ENCODE data around the gene ATG7. TPM values are rescaled to one million over a fixed set of nuclear protein-coding genes. Genes with fewer than 3 reads are reported as not detected.
"Not testable (repeated sequence)": the region's sequence is repeated elsewhere in the genome, so short reads cannot be mapped to it uniquely, and the experiment has no call there.

Gene ATG7
- total RNA-seq, 2 experiments from 2014 or later, result 29.5 to 34.2 TPM

DNA sequence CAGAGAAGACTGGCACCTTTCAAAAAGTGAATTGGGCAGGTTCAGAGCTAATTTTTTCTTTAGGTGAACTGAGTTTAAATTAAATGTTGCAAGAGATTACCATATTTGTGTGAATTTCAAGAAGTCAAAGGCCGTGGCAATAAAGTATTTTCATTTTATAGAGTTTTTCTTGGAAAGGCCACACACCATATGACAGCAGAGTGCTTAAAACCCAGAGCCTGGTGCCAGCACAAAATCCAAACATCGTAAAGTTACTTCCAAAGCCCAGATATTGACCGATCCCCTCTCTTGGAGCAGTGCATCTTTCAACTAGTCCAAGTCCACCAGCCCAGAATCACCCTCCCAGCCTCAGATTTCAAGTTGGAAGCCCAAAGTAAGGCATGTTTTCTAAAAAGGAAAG is 207.0 kb downstream of the ATG7 start:
- Mint-ChIP-seq H3K27ac (no peak overlapping the region), H3K4me1 (no peaks in the 10 kb centered on the region), H3K36me3 (ENCODE audit: low read depth) (no peaks in the 10 kb centered on the region), H3K4me3 (no peak overlapping the region), H3K27me3 (no peaks in the 10 kb centered on the region), H3K9me3 (no peaks in the 10 kb centered on the region)
- no peak for DNase-seq
- POLR2A ChIA-PET, result no interaction called here
- CTCF ChIA-PET, result interaction anchor here (2.3 kb wide), 1 partner anchor 10 kb away, joined by 6 read pairs; no protein-coding TSS in a partner anchor

DNA sequence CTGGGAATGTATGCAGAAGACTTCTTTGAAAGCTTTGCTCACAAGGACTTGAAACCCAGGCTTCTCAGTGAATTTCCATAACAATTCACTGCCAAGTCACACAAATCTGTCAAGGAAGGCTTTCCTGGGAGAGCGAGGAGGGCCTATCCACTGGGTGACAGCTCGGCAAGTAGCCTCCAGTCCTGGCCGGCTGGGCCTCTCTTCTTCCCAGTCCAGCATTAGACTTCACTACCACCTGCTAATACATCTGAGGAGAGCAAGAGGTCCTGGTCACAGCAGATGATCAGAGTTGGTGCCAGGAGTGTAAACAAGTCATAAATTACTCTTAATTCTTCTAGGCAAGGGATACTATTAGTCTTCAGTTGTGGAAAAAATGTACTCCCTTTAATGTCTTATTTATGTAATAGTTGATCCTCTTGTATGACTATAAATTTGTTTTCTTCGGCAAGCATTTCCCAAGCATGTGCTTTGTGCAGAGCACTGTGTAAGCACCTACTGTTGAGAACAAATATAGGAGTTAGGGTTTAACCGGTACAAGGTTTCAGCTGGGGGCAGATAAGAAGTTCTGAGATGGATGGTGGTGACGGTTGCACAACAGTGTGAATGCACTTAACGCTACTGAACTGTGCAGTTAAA is 208.6 kb downstream of the ATG7 start:
- no peak overlapping the region for H3K4me3 Mint-ChIP-seq
- H3K4me1 Mint-ChIP-seq, result no peaks in the 10 kb centered on the region
- ChIA-PET POLR2A (no interaction called here), CTCF (no interaction called here)
- no peaks in the 10 kb centered on the region for H3K27me3 Mint-ChIP-seq
- no peaks in the 10 kb centered on the region for H3K9me3 Mint-ChIP-seq
- no peak overlapping the region for H3K27ac Mint-ChIP-seq
- no peaks in the 10 kb centered on the region for H3K36me3 Mint-ChIP-seq (ENCODE audit: low read depth)
- DNase-seq, result no peak

DNA sequence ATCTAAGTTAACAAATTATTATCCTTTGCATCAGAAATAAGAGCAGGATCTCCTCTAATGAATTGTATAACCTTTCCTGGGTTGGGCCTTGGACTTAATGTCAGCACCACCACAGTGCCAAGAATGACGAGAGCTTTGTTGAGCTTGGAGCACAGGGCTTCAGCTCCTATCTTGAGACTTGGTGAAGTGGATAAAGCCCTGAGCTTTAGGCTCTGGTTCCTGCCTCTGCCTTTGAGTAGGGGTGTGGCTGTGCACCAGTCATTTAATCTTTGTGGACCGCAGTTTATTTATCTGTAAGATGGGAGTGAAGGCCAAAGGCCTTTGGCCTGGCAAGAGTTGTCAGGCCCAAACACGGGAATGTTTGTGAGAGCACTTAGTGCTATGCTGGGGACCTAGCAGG is 209.4 kb downstream of the ATG7 start:
- H3K4me3 Mint-ChIP-seq, result no peak overlapping the region
- H3K36me3 Mint-ChIP-seq (ENCODE audit: low read depth), result no peaks in the 10 kb centered on the region
- POLR2A ChIA-PET, result no interaction called here
- H3K4me1 Mint-ChIP-seq, result no peaks in the 10 kb centered on the region
- CTCF ChIA-PET, result interaction anchor here (0.5 kb wide), 1 partner anchor 706 kb away, joined by 4 read pairs; no protein-coding TSS in a partner anchor
- DNase-seq, result no peak
- H3K27me3 Mint-ChIP-seq, result no peaks in the 10 kb centered on the region
- no peak overlapping the region for H3K27ac Mint-ChIP-seq
- no peaks in the 10 kb centered on the region for H3K9me3 Mint-ChIP-seq

DNA sequence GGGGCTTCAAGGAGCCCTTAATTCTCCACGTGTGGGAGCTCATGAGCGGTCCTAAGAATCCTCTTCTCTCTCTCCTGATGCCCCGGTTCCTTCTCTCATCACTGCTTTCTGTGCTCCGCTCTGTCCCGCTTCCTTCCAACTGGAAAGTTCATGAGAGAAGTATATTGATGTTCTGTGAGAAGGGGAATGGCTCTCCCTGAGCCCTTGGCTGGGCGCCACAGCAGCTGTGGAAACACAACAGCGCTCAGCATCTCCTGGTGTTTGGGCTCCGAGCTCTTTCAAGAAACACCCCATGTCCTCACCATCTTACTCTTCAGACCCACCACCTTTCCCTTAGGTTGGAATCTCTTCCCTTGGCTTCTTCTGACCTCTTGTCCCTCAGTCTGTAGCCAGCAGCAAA is 209.8 kb downstream of the ATG7 start:
- H3K9me3 Mint-ChIP-seq, result no peaks in the 10 kb centered on the region
- H3K36me3 Mint-ChIP-seq (ENCODE audit: low read depth), result no peaks in the 10 kb centered on the region
- no peaks in the 10 kb centered on the region for H3K27me3 Mint-ChIP-seq
- no peaks in the 10 kb centered on the region for H3K4me1 Mint-ChIP-seq
- no peak overlapping the region for H3K27ac Mint-ChIP-seq
- no peak for DNase-seq
- ChIA-PET POLR2A (no interaction called here), CTCF (interaction anchor here (0.5 to 0.8 kb wide), 2 partner anchors 57 to 705 kb away, joined by 4 to 9 read pairs; no protein-coding TSS in a partner anchor)
- no peak overlapping the region for H3K4me3 Mint-ChIP-seq

DNA sequence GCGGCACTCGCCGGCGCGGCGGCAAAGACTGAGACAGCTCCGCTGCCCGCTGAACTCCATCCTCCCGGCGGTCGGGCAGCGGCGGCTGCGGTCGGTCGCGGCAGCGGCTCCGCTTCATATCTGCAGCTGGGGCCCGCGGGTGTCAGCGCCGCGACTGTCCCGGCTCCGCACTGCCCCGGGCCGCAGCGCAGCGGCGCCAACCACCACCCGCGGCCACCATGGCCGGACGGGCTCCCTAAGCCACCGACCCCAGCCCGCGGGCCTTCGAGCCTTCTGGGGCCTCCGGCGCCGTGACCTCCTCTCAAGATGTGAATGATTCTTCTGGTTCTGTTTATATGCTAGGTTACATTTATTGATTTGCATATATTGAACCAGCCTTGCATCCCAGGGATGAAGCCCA is 216.2 kb downstream of the ATG7 start:
- H3K27ac Mint-ChIP-seq; H3K27me3 Mint-ChIP-seq; POLR2A ChIA-PET; H3K4me1 Mint-ChIP-seq; DNase-seq; CTCF ChIA-PET; H3K36me3 Mint-ChIP-seq (ENCODE audit: low read depth); H3K4me3 Mint-ChIP-seq; H3K9me3 Mint-ChIP-seq: not testable (repeated sequence)

DNA sequence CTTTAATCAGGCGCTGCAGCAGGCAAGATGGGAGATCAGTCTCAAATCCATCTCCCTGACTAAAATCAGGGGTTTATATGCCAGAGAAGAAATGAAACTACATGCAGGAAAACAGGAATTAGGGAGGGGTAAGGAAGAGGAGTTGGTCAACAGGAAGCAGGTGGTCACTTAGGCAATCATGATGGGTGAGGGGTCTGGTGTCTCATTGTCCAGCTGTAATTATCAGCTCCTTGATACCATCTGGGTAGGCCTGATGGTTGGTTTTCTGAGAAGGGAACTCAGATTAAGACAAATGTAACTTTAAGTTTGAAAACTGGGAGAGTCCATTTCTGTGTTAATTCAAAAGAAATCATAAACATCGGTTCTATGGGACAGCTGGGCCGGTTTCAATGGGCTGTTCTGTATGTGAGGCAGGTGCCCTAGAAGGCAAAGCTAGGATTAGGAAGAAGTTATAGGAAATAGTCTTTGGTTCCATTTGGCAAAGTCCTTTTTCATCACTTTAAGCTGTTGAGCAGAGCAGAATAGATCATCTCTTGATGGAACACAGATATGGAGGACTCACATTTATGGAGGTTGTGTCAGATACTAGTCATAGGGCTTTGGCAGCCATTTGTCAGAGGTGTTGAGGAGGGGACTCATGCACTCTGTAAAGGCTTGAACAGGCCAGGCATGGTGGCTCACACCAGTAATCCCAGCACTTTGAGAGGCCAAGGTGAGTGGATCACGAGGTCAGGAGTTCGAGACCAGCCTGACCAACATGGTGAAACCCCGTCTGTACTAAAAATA is 222.1 kb downstream of the ATG7 start:
- POLR2A ChIA-PET, result no interaction called here
- Mint-ChIP-seq H3K27me3 (no peaks in the 10 kb centered on the region), H3K36me3 (ENCODE audit: low read depth) (peaks cover 15% of the 10 kb centered on the region), H3K4me3 (no peak overlapping the region), H3K9me3 (peaks cover 19% of the 10 kb centered on the region), H3K4me1 (no peaks in the 10 kb centered on the region), H3K27ac (no peak overlapping the region)
- no peak for DNase-seq
- CTCF ChIA-PET, result no interaction called here

DNA sequence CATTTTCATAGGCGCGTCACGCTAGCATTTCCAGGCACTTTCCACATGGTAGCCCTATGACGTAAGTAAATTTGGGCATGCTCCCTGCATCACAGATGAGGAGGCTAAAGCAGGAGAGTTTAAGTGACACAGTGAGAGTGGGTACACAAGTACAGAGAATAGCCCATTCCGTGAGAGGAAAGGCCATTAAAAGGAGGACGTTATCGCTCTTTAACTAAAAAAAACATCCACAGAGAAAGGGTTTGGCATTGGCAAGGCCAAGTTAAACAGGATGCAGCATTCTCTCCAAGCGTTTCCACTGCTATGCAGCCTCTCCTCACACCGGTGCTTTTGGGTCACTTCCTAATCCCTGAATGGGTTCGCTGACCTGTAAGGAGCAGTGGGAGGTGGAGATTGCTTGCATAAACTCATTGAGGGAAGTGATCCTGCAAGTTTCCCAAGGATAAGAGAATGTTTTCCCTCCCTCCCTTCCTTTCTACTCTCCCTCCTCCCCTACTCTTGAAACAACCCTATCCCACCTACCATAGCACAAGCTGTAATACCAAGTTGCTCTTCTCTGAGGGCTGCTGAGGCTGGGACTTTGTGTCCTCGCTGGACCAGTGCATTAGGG is 223.9 kb downstream of the ATG7 start:
- CTCF ChIA-PET, result no interaction called here
- Mint-ChIP-seq H3K4me1 (no peaks in the 10 kb centered on the region), H3K27ac (no peak overlapping the region), H3K36me3 (ENCODE audit: low read depth) (peaks cover 14% of the 10 kb centered on the region), H3K27me3 (no peaks in the 10 kb centered on the region), H3K4me3 (no peak overlapping the region), H3K9me3 (peaks cover 16% of the 10 kb centered on the region)
- DNase-seq, result no peak
- POLR2A ChIA-PET, result interaction anchor here (0.6 kb wide), 1 partner anchor 162 kb away, joined by 3 read pairs; no protein-coding TSS in a partner anchor

DNA sequence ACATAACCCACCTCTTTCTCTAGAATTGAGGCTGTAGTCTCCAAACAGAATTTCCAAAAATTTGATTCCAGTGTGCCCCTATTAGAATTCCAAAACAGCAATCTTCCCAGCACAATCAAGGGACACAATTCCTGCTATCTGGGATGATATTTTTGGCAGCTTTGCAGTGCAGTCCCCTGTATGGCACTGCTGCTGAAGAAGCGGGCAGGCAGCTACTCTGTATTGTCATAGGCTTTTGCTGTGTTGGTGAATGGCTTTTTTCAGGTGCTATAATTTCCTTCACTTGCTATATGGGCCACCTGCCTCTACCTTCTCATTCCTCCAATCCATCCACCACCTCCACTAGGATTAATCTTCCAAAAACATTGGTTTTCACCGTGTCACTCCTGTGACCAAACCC is 226.0 kb downstream of the ATG7 start:
- Mint-ChIP-seq H3K4me1 (no peaks in the 10 kb centered on the region), H3K27me3 (no peaks in the 10 kb centered on the region), H3K36me3 (ENCODE audit: low read depth) (peaks cover 12% of the 10 kb centered on the region), H3K27ac (no peak overlapping the region), H3K4me3 (no peak overlapping the region), H3K9me3 (peaks cover 13% of the 10 kb centered on the region)
- no peak for DNase-seq
- CTCF ChIA-PET, result no interaction called here
- POLR2A ChIA-PET, result no interaction called here

DNA sequence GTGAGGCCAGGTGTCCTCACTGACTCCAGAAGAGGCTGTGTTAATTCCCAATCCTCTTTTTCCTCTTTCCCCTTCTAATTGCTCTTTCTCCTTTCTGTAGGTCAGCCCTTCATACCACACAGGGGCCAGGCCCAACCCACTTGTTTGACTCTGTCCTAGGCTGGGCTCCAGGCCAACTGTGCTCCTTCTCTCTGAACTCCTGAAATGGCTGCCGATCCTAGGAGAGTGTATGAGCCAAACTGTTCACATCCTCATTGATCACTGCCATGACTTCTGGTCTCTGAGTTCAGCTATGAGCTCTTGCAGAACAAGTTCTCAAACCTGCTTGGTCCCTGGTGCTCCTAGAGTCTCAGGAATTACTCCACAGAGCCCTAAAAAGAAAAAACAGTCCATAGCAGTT is 226.4 kb downstream of the ATG7 start:
- Mint-ChIP-seq H3K36me3 (ENCODE audit: low read depth) (peaks cover 8% of the 10 kb centered on the region), H3K27me3 (no peaks in the 10 kb centered on the region), H3K4me1 (no peaks in the 10 kb centered on the region), H3K4me3 (no peak overlapping the region), H3K9me3 (peaks cover 10% of the 10 kb centered on the region), H3K27ac (no peak overlapping the region)
- DNase-seq, result no peak
- ChIA-PET POLR2A (no interaction called here), CTCF (no interaction called here)

DNA sequence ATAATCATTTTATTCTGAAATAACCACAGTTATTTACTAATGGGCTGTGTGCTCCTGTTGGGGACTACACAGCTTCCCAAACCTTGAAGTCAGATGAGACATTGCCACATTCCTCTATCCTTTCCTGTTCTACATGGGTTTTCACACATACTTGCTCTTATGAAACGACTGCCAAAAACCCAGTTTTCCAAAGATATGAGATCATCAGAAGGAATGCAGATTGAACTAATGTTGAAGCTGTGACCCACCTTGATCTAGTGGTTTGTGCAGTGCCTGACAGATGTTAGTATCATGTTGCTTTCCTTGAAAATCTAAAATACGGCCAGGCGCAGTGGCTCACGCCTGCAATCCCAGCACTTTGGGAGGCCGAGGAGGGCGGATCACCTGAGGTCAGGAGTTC is 226.9 kb downstream of the ATG7 start:
- no peaks in the 10 kb centered on the region for H3K27me3 Mint-ChIP-seq
- CTCF ChIA-PET, result no interaction called here
- POLR2A ChIA-PET, result no interaction called here
- peaks cover 5% of the 10 kb centered on the region for H3K9me3 Mint-ChIP-seq
- no peak overlapping the region for H3K4me3 Mint-ChIP-seq
- no peak for DNase-seq
- peaks cover 3% of the 10 kb centered on the region for H3K36me3 Mint-ChIP-seq (ENCODE audit: low read depth)
- no peak overlapping the region for H3K27ac Mint-ChIP-seq
- H3K4me1 Mint-ChIP-seq, result no peaks in the 10 kb centered on the region

DNA sequence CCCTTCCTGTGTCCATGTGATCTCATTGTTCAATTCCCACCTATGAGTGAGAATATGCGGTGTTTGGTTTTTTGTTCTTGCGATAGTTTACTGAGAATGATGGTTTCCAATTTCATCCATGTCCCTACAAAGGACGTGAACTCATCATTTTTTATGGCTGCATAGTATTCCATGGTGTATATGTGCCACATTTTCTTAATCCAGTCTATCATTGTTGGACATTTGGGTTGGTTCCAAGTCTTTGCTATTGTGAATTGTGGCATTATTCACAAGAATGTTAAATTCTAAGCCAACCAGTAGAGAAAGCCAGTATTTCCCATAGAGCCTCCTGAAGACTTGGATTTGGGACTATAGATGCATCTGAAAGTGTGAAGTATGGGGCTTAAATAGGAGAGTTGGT is 230.2 kb downstream of the ATG7 start:
- H3K27ac Mint-ChIP-seq; H3K36me3 Mint-ChIP-seq (ENCODE audit: low read depth); CTCF ChIA-PET; POLR2A ChIA-PET; H3K4me1 Mint-ChIP-seq; H3K4me3 Mint-ChIP-seq; H3K9me3 Mint-ChIP-seq; DNase-seq; H3K27me3 Mint-ChIP-seq: not testable (repeated sequence)

DNA sequence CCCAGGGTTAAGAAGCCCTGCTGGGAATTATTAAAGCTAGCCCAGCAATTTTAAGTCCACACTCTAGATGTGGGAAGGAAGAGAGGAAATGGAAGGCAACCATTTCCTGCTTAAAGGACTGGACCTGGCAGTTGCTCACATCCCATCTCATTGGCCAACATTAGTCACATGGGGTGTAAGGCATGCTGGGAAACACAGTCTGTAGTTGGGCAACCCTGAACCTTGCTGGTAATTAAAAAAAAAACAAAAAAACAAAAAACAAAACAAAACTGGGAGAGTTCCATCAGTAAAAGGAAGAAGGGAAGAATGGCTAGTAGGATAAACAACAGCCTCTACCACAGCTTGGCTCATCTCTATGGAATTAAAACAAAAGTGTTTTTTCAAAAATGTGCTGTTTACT is 235.5 kb downstream of the ATG7 start:
- Mint-ChIP-seq H3K36me3 (ENCODE audit: low read depth) (peaks cover 1% of the 10 kb centered on the region), H3K4me3 (no peak overlapping the region), H3K27ac (no peak overlapping the region), H3K4me1 (peaks cover 3% of the 10 kb centered on the region), H3K27me3 (no peaks in the 10 kb centered on the region), H3K9me3 (peaks cover 8% of the 10 kb centered on the region)
- ChIA-PET CTCF (no interaction called here), POLR2A (no interaction called here)
- DNase-seq, result no peak

DNA sequence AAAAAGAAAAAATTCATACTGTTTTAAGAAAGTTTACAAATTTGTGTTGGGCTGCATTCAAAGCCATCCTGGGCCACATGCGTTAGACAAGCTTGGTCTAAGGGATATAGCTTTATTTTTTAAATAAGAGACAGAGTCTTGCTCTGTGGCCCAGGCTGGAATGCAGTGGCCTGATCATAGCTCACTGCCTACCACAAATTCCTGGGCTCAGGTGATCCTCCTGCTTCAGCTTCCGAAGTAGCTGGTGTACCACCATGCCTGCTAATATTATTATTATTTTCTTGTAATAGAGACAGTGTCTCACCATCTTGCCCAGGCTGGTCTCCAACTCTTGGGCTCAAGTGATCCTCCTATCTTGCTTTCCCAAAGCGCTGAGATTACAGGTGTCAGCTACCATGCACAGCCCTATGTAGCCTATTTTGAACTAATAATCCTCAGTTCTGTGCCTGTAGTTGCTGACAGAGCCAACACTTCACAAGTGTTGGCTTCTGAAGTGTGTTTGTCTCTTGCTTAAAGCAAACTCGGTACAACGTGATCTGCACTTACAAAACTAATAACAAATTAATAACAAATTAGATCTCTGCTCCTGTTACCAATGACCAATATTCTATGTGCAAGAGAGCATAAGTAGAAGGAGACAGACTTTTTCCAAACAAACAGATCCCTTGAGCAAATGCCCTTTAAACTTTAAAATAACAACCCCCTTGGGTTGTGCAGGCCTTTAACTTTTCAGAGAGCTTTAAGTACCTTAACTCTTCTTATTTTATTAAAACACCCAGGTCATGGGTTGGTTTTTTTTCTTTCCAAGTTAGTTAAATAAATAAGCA is 236.4 kb downstream of the ATG7 start:
- H3K27me3 Mint-ChIP-seq, result no peaks in the 10 kb centered on the region

More for the DNA sequence above, 236.4 kb downstream of the ATG7 start:
- H3K27ac Mint-ChIP-seq, result no peak overlapping the region
- ChIA-PET POLR2A (no interaction called here), CTCF (interaction anchor here (0.6 to 0.9 kb wide), 2 partner anchors 48 to 92 kb away, joined by 3 to 4 read pairs; no protein-coding TSS in a partner anchor)
- no peak for DNase-seq
- peaks cover 1% of the 10 kb centered on the region for H3K36me3 Mint-ChIP-seq (ENCODE audit: low read depth)
- peaks cover 8% of the 10 kb centered on the region for H3K9me3 Mint-ChIP-seq
- H3K4me3 Mint-ChIP-seq, result no peak overlapping the region
- peaks cover 3% of the 10 kb centered on the region for H3K4me1 Mint-ChIP-seq
